HG03442 (cell line): ENCODE results near the gene TBC1D1.

ENCODE experiments used
- ATAC-seq: cut with Tn5 transposase; IDR thresholded peaks from one replicate; pipeline ENCODE4 v1.9.1; 2021; ENCODE audit warnings: mild to moderate bottlenecking, moderate library complexity; ENCODE audit not compliant: unreplicated experiment

TBC1D1 gene

DNA sequence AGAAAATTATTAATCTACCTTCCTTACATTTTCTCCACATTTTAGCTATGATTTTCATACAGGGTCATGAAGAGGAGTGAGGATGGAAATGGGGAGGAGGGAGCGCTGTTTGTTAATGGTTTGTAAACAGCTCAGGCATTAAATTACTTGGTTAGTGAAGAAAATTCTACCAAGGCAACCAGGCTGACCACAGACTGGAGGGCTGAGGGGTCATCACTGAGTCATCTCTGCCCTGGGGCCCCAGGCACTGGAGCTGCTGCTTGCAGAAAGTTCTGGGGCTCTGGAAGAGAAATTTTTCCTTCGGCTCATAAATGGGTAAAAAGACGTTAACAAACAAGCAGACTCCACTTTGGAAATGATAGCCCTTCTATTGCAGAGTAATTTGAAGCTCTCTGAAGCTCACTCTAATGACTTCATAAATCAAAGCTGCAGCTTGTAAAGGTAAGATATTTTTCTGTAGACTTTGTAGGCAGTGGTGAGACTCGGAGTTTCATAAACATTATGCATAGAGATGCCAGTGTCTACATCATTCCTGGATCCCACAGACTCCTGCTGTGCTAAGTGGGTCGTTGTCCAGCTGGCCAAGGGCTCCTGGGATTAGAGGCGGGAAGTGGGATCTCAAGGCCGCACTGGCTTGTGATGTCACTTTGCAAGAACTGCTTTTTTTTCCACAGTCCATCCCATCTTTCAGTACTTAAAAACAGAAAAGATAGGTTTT is 228.9 kb downstream of the TBC1D1 start:
- no peak for ATAC-seq

DNA sequence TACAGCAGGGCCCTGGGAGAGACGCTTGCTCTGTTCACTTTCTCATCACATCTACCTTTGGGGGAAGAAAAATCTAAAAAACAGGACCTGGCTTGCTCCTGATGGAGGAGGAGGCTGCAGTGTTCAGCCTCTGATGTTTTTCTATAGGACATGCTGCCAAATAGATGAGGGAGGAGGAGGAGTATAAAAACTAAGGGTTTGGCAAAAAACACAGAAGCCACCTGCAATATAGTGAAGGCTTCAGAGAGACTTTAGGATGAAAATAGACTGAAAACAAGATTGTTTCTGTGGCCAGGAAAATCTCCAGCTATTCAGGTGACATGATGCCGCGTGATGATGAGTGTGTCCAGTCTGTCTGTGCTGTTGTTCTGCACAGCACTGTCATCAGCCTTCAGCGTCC is 229.9 kb downstream of the TBC1D1 start:
- ATAC-seq = no peak

DNA sequence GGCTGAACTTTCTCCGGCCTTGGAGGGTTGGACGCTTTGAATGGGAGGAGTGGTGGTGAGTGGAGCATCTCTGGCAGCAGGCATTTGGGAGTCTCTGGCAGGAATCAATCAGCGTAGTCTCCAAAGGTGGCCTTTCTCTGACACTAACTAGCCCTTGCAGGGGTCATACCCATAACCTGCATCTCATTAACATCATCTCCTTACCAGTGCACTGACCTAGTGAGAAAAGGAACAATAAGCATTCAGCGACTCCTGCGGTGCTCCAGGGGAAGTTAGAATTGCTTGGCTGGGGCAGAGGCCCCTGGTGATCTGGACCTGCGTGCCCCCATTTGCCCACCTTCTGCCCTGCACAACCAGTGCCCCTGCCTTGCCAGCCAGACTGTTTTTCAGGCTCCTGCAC is 231.2 kb downstream of the TBC1D1 start:
- no peak for ATAC-seq

DNA sequence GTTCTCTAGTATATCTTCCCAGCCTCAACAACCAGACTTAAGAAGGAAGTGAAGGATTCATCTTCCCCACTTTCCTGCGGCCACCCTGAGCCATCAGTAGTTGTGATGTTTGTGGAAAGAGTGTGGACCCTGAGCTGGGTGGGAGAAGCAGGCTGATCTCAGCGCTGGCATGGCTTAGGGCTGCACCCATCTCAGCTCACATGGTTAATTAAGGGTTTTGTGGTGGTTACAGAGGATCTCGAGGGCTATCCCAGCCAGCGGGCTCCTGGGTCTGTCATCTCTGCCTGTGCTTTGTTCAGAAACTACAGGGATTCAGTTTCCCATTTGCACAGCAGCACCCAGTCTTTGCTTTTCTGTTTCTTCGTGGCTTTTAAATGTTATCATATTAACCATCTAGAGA is 232.7 kb downstream of the TBC1D1 start:
- ATAC-seq = no peak

DNA sequence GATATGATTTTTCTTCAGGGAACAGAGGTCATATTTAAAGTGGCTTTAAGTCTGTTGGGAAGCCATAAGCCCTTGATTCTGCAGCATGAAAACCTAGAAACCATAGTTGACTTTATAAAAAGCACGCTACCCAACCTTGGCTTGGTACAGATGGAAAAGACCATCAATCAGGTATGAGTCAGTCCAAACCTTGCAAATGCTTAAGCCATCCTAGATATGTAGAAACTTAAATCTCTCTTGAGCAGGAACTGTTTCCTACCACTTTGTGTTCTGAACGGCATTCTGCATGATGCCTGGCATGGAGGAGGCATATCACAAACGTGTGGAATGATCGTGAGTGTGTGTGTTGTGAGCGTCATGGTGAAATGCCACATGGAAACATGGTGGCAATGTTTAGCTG is 234.1 kb downstream of the TBC1D1 start:
- no peak for ATAC-seq

DNA sequence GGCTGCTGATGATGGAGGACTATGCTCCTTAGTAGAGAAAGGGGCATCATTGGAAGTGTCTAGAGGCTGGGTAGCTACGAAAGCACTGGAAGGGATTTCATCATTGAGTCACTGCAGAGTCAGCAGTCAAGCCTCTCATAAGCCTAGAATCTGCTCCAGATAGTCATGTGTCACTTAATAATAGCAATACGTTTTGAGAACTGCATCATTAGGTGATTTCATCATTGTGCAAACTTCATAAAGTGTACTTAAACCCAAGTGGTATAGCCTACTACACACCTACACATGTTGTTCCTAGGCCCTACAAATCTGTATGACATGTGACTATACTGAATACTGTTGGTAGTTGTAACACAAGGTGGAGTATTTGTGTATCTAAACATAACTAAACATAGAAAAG is 234.9 kb downstream of the TBC1D1 start:
- no peak for ATAC-seq

DNA sequence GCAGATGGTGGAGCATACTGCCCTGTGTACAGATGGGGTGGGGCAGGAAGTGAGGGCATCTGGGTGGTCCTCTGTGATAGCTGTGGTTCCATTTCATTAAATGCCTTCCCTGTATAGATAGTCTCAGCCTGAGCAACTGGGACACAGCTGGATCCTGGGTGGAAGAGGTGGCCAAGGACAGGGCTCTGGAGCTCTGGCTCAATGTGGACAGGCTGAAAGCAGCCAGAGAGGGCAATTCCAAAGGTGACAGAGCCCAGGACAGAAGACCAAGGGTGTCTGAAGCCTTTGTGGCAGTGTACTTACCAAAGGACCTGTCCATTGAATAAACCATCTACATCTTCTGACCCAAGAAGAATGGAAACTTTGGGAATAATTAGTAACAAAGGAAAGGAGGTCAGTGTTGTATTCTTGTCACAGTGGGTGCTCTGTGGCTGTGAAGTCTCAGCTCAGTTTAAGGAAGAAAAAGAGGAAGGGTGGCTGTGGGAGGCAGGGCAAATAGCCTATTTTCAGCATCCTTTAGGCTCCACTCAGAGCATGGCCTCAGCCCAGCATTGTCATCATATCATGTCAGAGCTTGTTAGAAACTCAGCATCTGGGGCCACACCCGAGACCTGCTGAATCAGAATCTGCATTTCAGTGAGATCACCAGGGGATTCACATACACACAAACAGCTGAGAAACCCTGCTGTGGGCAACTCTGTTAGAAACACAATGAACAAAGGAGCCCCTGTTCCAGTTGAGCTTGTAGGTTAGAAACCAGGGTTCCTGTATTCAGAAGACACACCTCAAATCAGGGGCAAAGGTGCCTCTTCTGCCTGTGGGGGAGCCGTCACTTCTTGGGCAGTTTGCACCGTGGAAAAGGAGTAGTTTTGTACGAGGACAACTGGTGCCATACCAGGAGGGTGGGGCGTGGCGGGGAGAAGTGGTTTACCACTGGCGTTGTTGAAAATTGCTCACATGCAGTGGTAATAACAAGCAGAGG is 237.9 kb downstream of the TBC1D1 start:
- ATAC-seq = peak; percentile 52

DNA sequence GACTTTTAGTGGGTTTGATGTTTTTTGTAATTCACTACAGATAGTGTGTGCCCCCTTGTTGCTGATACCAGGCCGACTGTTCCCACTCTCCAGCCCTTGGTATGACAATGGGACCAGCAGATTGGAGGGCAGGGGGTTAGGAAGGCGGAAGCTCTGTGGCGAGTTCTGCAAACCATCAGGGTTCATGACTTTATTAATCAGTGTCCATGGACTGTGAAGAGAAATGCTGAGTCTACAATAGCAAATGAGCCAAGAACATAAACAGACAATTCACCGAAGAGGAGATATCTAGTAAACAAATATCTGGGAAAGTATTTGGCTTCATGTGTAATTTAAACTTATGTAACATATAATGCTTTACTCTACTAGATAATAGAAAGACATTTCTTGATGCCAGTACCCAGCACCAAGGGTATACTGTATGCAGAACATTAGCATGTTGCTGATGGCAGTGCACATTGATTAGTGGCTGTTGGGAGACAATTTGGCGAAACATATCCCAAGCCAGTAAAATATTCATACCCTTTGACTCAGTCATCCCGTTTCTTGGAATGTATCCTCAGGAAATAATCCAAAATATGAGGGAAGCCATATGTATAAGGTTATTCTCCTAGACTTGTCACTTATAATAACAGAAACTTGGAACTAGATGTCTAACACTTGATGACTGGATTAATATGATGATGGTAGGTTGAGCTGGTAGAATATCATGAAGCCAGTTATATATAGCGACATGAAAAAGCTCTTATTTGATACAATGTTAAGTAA is 238.8 kb downstream of the TBC1D1 start:
- no peak for ATAC-seq

DNA sequence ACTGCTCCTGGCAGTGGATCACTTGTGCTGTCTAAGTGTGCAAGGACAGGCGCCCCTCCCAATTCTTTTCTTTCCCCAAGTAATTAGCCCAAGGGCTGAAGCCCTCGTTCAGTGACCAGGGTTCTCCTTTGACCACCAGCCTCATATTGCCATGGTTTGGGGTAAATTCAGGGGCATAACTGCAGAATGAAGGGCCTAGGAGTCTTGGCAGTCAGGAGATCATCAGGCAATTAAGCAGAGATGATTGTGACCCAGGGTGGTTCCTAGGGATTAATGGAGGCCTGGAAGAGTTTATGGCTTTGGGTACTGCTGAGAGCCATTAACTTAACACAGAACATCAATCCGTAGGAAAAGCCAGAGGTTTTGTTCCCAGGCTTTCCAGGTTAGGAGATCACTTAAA is 240.0 kb downstream of the TBC1D1 start:
- no peak for ATAC-seq

DNA sequence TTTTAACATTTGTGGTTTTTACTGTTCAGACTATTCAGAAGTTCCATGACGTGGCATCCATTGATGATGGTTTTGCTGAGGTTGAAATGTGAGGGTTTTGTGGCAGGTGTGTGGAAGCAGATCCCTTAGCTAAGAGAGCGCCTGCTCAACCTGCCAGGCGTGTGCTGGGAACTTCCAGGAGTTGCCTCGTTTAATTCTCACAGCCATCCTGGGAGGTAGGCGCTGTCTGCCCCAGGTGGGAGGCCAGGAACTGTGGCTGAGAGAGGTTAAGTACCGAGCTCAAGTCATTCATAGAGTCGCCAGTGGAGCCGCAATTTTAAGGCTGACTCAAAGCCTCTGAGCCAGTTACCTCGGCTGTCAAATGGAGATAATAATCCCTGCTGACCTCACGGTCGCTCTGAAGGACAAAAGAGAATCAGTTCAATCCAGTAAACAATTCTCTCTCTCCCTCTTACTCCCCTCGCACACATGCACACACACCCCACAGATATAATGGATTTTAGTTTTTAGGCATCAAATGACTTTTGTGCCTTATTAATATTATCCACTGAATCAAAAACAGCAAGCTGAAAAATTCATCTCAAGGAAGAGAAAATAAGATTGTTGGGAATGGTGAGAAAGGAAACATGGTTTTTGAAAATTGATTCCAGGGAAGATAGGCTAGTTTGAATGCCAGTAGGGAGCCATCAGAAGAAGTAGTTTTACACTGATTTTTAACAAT is 240.6 kb downstream of the TBC1D1 start:
- peak; percentile 31 for ATAC-seq

DNA sequence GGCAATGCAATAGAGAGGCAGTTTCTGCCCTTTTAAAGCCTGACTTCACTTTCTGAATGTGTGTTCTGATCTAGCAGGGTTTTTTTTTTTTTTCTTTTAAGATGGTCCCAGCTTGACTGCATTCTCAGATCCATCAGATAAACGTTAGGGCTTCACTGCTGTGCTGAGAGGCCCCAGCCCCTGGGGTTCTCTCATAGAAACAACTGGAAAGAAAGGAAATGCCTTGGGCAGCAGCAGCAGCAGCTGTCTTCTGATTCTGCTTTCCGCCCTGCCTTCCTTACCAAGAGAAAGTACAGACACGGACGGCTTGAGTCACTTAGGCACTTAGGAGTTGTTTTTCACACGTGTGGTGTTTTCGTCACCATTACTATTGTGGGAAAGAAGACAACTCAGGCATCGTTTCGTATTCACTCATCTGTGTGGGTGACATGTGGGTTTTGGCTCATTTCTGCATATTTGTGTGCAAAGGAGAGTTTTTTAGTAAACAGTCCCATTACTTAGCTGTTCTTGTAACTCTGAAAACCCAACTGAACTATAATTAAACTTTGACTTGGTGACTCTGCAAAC is 241.3 kb downstream of the TBC1D1 start:
- peak; percentile 57 for ATAC-seq

DNA sequence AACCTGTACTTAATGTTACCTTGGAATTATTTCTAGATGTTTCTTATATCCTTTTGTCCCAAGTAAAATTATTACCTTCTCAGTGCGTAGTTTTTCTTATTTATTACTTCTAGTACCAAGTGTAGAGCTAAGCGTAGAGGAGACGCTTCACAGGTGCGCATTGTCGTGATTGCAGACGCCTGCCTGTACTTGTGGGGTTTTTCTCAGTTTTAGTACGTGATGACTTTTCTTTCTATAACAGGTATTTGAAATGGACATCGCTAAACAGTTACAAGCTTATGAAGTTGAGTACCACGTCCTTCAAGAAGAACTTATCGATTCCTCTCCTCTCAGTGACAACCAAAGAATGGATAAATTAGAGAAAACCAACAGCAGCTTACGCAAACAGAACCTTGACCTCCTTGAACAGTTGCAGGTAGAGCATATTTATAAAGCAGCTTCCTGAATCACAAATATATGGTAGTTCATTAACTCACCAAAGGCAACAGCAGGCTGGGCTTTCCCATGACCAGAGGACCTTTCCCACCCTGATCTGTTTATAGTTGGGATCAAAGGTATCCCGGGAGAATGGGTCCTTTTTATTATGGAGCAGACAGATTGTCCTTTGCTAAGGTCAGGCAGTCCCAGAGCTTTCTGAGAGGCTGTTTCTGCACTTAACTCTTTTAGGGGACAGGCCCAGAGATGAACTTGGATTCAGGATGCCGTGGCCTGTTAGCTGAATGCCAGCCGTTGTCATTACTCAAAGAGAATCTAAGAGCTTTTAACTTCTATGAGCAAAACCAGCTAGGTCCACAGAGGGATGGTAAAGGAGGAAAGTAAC is 242.2 kb downstream of the TBC1D1 start:
- ATAC-seq = no peak

DNA sequence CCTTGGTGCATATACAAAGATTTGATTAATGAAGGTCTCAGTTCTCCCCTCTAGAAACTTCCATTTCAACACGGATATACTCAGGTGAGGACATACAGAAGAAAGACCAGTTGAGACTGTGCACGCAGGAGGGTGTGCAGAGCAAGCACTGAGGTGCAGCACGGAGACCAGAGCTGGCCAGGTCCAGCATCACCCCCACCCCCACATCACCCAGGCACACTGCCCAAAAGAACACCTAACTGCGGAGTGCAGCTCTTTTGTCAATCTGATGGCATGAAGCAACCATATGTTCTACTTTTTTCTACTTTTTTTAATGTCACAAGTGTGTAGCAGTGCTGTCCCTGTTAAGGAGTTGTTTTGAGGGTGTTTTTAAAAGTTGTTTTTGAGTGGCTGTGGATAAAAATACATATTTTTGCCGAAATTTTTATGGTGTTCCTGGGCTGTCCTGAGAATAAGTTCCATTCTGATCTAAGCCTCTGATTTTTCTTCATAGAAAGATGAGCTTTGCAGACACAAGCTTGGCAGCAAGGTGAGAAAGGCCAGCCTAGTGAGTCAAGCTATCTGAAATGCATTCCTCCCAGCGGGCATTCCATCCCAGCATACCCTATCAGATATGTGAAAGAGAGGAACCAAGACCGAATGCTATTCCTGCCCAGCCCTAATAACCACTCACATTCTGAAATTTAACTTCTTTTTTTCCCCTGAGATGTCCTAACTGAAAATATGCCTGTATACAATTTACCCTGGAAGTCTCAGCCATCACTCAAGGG is 243.0 kb downstream of the TBC1D1 start:
- no peak for ATAC-seq

DNA sequence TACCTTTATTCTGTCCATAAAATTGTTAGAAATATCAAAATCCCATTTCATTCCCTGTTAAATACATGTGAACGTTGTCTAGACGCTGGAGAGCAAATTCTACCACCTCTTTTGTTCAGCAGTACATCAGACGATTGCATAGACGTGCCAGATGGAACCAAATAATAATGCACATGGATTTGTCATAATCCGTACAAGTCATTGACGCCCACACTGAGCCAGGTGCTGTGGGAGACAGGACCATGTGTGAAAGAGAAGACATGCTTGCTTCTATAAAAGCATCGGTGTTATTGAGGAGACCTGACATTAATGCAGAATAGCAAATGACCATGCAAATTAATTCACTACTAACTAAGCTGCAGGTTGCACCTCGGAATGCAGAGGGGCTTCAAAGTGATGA is 244.3 kb downstream of the TBC1D1 start:
- ATAC-seq = no peak

DNA sequence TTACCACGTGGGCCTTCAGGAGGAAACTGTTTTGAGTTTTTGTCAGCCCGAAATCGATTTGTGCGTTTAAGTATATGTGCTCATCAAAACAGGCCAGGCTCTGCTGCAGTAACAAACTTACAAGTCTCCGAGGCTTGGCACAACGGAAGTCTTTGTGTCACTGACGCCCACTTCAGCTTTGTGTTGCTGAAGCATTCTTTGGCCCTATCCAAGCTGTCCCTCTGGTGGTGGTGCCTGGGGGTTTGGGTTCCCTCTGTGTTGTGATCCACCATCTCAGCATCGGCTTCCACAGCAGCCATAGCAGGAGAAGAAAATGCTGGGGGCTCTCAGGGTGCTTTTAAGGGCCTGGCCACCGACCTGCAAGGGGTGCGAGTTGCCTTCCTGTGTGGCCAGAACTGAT is 245.7 kb downstream of the TBC1D1 start:
- ATAC-seq = no peak

DNA sequence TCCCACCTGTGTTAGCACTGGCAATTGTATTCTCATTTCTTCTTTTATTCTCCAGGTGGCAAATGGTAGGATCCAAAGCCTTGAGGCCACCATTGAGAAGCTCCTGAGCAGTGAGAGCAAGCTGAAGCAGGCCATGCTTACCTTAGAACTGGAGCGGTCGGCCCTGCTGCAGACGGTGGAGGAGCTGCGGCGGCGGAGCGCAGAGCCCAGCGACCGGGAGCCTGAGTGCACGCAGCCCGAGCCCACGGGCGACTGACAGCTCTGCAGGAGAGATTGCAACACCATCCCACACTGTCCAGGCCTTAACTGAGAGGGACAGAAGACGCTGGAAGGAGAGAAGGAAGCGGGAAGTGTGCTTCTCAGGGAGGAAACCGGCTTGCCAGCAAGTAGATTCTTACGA is 246.2 kb downstream of the TBC1D1 start:
- ATAC-seq = no peak

DNA sequence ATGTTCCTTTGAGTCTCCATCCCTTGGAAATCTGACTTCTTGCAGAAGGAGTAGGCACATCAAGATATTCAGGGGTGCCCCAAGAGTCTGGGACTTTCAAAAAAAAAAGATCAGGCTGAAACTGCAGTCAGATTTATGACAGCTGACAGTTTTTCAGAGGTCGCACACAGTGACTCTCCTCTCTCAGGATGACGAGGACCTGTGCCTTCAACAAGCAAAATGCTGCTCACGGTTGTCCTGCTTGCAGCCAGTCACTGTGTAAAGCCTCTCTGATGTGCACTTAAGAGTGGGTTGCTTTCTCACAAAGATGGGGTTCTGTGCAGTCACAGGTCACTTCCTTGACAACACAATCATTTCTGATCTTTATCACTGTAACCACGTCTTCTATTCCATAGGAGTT is 247.5 kb downstream of the TBC1D1 start:
- no peak for ATAC-seq

DNA sequence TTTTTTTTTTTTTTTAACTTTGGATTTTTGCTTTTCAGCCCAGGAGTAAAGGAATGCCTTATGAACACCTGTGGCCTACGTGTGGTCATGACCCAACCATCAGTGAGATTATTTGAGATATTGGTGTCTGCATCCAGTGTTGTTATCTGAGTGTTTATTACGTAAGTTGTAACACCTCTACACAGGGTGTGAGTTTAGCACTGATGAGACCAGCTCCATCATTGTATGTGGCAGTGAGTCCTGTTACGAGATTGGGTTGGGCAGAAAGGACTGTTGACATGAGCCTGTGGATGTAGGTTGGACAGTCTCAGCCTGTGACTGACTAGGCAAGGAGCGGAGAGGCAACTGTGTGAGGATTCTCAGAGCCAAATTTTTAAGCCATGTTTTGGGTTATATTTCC is 248.3 kb downstream of the TBC1D1 start:
- no peak for ATAC-seq
